GM12801 (cell line): ENCODE measurements around the gene METTL6.

Experiments
- CTCF ChIP-seq: IDR thresholded peaks from one replicate; pipeline ENCODE4 v1.5.1; 2011; ENCODE audit warnings: control low read depth; ENCODE audit not compliant: insufficient read length; ENCODE audit errors: extremely low read depth

METTL6 gene

GRCh38 chr3:15453991-15454625 is 26.8 kb upstream of the METTL6 start:
- TF ChIP-seq CTCF = no peak

GRCh38 chr3:15453501-15453900 is 26.2 kb upstream of the METTL6 start:
- no peak for TF ChIP-seq CTCF

- no peak for TF ChIP-seq CTCF
Measured at GRCh38 chr3:15452961-15453360, 25.6 kb upstream of the METTL6 start.

- no peak for TF ChIP-seq CTCF
Measured at GRCh38 chr3:15452156-15452555, 24.8 kb upstream of the METTL6 start.

- TF ChIP-seq CTCF = no peak
Measured at GRCh38 chr3:15451216-15452113, 24.1 kb upstream of the METTL6 start.

- no peak for TF ChIP-seq CTCF
Measured at GRCh38 chr3:15450438-15451215, 23.3 kb upstream of the METTL6 start.
